Measurements from ENCODE around the gene TMEM54.

DNA sequence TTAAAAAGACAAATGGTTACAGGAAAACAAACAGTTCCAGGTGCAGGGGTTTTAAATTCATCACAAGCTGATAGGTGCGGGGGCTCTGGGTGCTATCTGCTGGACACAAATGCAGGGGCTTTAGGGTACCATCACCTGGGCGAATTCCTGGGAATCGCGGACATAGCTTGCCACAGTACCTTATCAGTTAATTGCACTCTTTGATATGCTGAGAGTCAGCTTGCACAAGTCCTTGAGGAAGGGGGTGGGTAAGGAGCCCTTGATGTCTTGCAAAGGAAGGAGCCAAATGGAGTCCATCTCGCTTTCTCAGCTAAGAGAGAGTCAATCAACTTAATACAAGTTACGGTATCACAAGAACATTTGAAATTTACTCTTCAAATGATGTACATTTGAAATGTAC, 25.4 kb upstream of the TMEM54 start:
- TF ChIP-seq, protein P1, sequence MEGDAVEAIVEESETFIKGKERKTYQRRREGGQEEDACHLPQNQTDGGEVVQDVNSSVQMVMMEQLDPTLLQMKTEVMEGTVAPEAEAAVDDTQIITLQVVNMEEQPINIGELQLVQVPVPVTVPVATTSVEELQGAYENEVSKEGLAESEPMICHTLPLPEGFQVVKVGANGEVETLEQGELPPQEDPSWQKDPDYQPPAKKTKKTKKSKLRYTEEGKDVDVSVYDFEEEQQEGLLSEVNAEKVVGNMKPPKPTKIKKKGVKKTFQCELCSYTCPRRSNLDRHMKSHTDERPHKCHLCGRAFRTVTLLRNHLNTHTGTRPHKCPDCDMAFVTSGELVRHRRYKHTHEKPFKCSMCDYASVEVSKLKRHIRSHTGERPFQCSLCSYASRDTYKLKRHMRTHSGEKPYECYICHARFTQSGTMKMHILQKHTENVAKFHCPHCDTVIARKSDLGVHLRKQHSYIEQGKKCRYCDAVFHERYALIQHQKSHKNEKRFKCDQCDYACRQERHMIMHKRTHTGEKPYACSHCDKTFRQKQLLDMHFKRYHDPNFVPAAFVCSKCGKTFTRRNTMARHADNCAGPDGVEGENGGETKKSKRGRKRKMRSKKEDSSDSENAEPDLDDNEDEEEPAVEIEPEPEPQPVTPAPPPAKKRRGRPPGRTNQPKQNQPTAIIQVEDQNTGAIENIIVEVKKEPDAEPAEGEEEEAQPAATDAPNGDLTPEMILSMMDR (IDR thresholded peaks at IDR 0.05) = no peak
- no peak for TF ChIP-seq POLR2A (IDR thresholded peaks at IDR 0.05)
